Mesendoderm (in vitro differentiated cells): ENCODE data around the gene SLC16A10.

Experiments
- DNase-seq: peaks from one replicate; pipeline ENCODE4 v3.0.0; 2013
- H2AK5ac ChIP-seq: 2 replicates; pipeline ENCODE4 v1.6.1; 2013; ENCODE audit warnings: low read length, inconsistent platforms
- H2BK120ac ChIP-seq: 2 replicates; pipeline ENCODE4 v1.6.1; 2013; ENCODE audit warnings: low read depth, mild to moderate bottlenecking, low read length, moderate library complexity, mixed read lengths
- H2BK15ac ChIP-seq: replicated peaks from 2 replicates; pipeline ENCODE4 v1.6.1; 2013; ENCODE audit warnings: low read depth, mild to moderate bottlenecking, moderate library complexity
- H2BK5ac ChIP-seq: 2 replicates; pipeline ENCODE4 v1.6.1; 2013; ENCODE audit warnings: low read length, inconsistent platforms
- H3K18ac ChIP-seq: 2 replicates; pipeline ENCODE4 v1.6.1; 2013; ENCODE audit warnings: mild to moderate bottlenecking, low read length, mixed read lengths
- H3K23ac ChIP-seq: one replicate; pipeline ENCODE4 v1.6.1; 2013; ENCODE audit warnings: low read length
- H3K27ac ChIP-seq: 2 replicates; pipeline ENCODE4 v1.5.1; 2013; ENCODE audit warnings: low read depth, mild to moderate bottlenecking, inconsistent platforms, low read length, moderate library complexity
- H3K27me3 ChIP-seq: 2 replicates; pipeline ENCODE4 v1.6.1; 2013; ENCODE audit warnings: low read length, control low read depth, mild to moderate bottlenecking, inconsistent platforms; ENCODE audit not compliant: insufficient read depth, poor library complexity
- H3K36me3 ChIP-seq: 2 replicates; pipeline ENCODE4 v1.6.1; 2013; ENCODE audit warnings: low read length, inconsistent platforms; ENCODE audit not compliant: control insufficient read depth, insufficient read depth
- H3K4ac ChIP-seq: one replicate; pipeline ENCODE4 v1.6.1; 2013; ENCODE audit warnings: low read depth, mild to moderate bottlenecking, low read length, moderate library complexity
- H3K4me1 ChIP-seq: 2 replicates; pipeline ENCODE4 v1.6.1; 2013; ENCODE audit warnings: low read depth, low read length, inconsistent platforms; ENCODE audit not compliant: control insufficient read depth
- H3K4me2 ChIP-seq: 2 replicates; pipeline ENCODE4 v1.6.1; 2013; ENCODE audit warnings: low read length
- H3K4me3 ChIP-seq: 2 replicates; pipeline ENCODE4 v1.5.1; 2013; ENCODE audit warnings: mild to moderate bottlenecking, low read length
- H3K56ac ChIP-seq: one replicate; pipeline ENCODE4 v1.6.1; 2013; ENCODE audit warnings: low read length
- H3K79me1 ChIP-seq: 2 replicates; pipeline ENCODE4 v1.6.1; 2013; ENCODE audit warnings: low read length, inconsistent platforms
- H3K79me2 ChIP-seq: 2 replicates; pipeline ENCODE4 v1.6.1; 2013; ENCODE audit warnings: mild to moderate bottlenecking, low read length; ENCODE audit not compliant: control insufficient read depth, insufficient read depth
- H3K9ac ChIP-seq: 2 replicates; pipeline ENCODE4 v1.6.1; 2013; ENCODE audit warnings: low read length, inconsistent platforms
- H4K5ac ChIP-seq: one replicate; pipeline ENCODE4 v1.6.1; 2013; ENCODE audit warnings: low read length
- H4K8ac ChIP-seq: one replicate; pipeline ENCODE4 v1.6.1; 2013; ENCODE audit warnings: low read depth, mild to moderate bottlenecking, control low read depth, low read length, moderate library complexity
- WGBS: extraction: QIAGEN DNeasy Blood & Tissue Kit; methylation state at CpG from one replicate; pipeline ENCODE4 v1.1.7; 2013; ENCODE audit warnings: low lambda C conversion rate, missing lambda C conversion rate; ENCODE audit not compliant: insufficient coverage; ENCODE audit errors: extremely low coverage; 5-methylcytosine and 5-hydroxymethylcytosine counted together

The SLC16A10 gene

GRCh38 chr6:111074311-111074710 is 13.0 kb upstream of the SLC16A10 start:
- Histone ChIP-seq H3K23ac (no peak overlapping the region), H3K9ac (no peak overlapping the region), H3K4ac (no peak overlapping the region), H3K27ac (no peak overlapping the region), H3K4me1 (no peaks in the 10 kb centered on the region), H3K79me2 (no peaks in the 10 kb centered on the region), H4K8ac (no peak overlapping the region), H3K56ac (no peak overlapping the region), H3K27me3 (no peaks in the 10 kb centered on the region), H4K5ac (no peak overlapping the region), H3K4me3 (no peak overlapping the region), H2BK120ac (no peak overlapping the region), H2BK15ac (no peak overlapping the region), H3K18ac (no peak overlapping the region), H3K79me1 (no peaks in the 10 kb centered on the region), H3K36me3 (no peaks in the 10 kb centered on the region), H2BK5ac (no peak overlapping the region), H2AK5ac (no peak overlapping the region), H3K4me2 (no peak overlapping the region)
- no peak for DNase-seq

GRCh38 chr6:111076024-111076695 is 11.1 kb upstream of the SLC16A10 start:
- Histone ChIP-seq H3K4ac (no peak overlapping the region), H3K27ac (no peak overlapping the region), H3K36me3 (no peaks in the 10 kb centered on the region), H4K8ac (no peak overlapping the region), H3K4me2 (no peak overlapping the region), H3K79me1 (no peaks in the 10 kb centered on the region), H3K9ac (no peak overlapping the region), H2BK5ac (no peak overlapping the region), H3K23ac (no peak overlapping the region), H3K4me1 (no peaks in the 10 kb centered on the region), H3K18ac (no peak overlapping the region), H4K5ac (no peak overlapping the region), H2BK120ac (no peak overlapping the region), H2AK5ac (no peak overlapping the region), H2BK15ac (no peak overlapping the region), H3K27me3 (no peaks in the 10 kb centered on the region), H3K4me3 (no peak overlapping the region), H3K79me2 (no peaks in the 10 kb centered on the region), H3K56ac (no peak overlapping the region)
- no peak for DNase-seq
- no CpG with 5 or more reads among the region's 5 CpGs for WGBS

- Histone ChIP-seq H3K4me2 (no peak overlapping the region), H3K27ac (no peak overlapping the region), H2BK15ac (no peak overlapping the region), H2BK120ac (no peak overlapping the region), H3K56ac (no peak overlapping the region), H3K79me2 (no peaks in the 10 kb centered on the region), H4K5ac (no peak overlapping the region), H3K4ac (no peak overlapping the region), H3K27me3 (no peaks in the 10 kb centered on the region), H3K9ac (no peak overlapping the region), H2BK5ac (no peak overlapping the region), H4K8ac (no peak overlapping the region), H3K18ac (no peak overlapping the region), H3K4me1 (no peaks in the 10 kb centered on the region), H3K23ac (no peak overlapping the region), H3K36me3 (no peaks in the 10 kb centered on the region), H2AK5ac (no peak overlapping the region), H3K4me3 (no peak overlapping the region), H3K79me1 (no peaks in the 10 kb centered on the region)
- DNase-seq, result no peak
- WGBS, result no CpG with 5 or more reads among the region's 5 CpGs
Measured at GRCh38 chr6:111080698-111081097, 6.6 kb upstream of the SLC16A10 start.

- H4K8ac ChIP-seq, result no peak overlapping the region
- H3K23ac ChIP-seq, result no peak overlapping the region
- peak overlapping the region; percentile 42 for H3K4me2 ChIP-seq
- no peak overlapping the region for H3K4ac ChIP-seq
- no peaks in the 10 kb centered on the region for H3K79me1 ChIP-seq
- no CpG with 5 or more reads among the region's 5 CpGs for WGBS
- peaks cover 11% of the 10 kb centered on the region for H3K4me1 ChIP-seq
- H3K56ac ChIP-seq, result peak overlapping the region; percentile 89
- no peak overlapping the region for H3K27ac ChIP-seq
- H2BK15ac ChIP-seq, result no peak overlapping the region
- H4K5ac ChIP-seq, result no peak overlapping the region
- H3K9ac ChIP-seq, result peak overlapping the region; percentile 37
- no peak for DNase-seq
- H3K36me3 ChIP-seq, result no peaks in the 10 kb centered on the region
- no peak overlapping the region for H2BK120ac ChIP-seq
- H3K18ac ChIP-seq, result no peak overlapping the region
- H3K4me3 ChIP-seq, result no peak overlapping the region
- H3K27me3 ChIP-seq, result no peaks in the 10 kb centered on the region
- H3K79me2 ChIP-seq, result no peaks in the 10 kb centered on the region
- no peak overlapping the region for H2BK5ac ChIP-seq
- H2AK5ac ChIP-seq, result no peak overlapping the region
Measured at GRCh38 chr6:111086685-111087084, 618 bp upstream of the SLC16A10 start.

- Histone ChIP-seq H3K4me2 (peak overlapping the region; percentile 65), H3K27ac (no peak overlapping the region), H2BK5ac (no peak overlapping the region), H3K4me1 (peaks cover 13% of the 10 kb centered on the region), H2BK15ac (no peak overlapping the region), H3K27me3 (no peaks in the 10 kb centered on the region), H3K56ac (peak overlapping the region; percentile 89), H3K4ac (no peak overlapping the region), H3K79me2 (no peaks in the 10 kb centered on the region), H3K36me3 (no peaks in the 10 kb centered on the region), H4K8ac (no peak overlapping the region), H4K5ac (no peak overlapping the region), H3K79me1 (no peaks in the 10 kb centered on the region), H3K9ac (peak overlapping the region; percentile 56), H3K23ac (no peak overlapping the region), H2AK5ac (no peak overlapping the region), H2BK120ac (no peak overlapping the region), H3K18ac (peak overlapping the region; percentile 54), H3K4me3 (peak overlapping the region; percentile 36)
- no CpG with 5 or more reads among the region's 54 CpGs for WGBS
- DNase-seq, result peak; percentile 52
Measured at GRCh38 chr6:111087871-111088667, 766 bp downstream of the SLC16A10 start.
